ENCODE results near the gene ABCC1.

GRCh38 chr16:16095646-16096045 lies 146.2 kb downstream of the ABCC1 start:
- TF ChIP-seq CTCF (IDR thresholded peaks at IDR 0.05) (no peak), POLR2A (IDR thresholded peaks at IDR 0.05) (no peak)

All from adrenal gland (tissue), 5 donors.